Activated CD4-positive, alpha-beta T cell treated with anti-CD3 and anti-CD28 coated beads, Interleukin-2, Interleukin-4, amounts not matched to agents 100 ng/mL and 50 ng/mL, durations not matched to agents 16 hours and 8 hours (primary cell): Measurements from ENCODE around the gene EIF4E1B.

Experiments used
- DNase-seq: peaks from one replicate; pipeline ENCODE4 v3.0.0-alpha.2; 2020; ENCODE audit warnings: low spot score

EIF4E1B gene

DNA sequence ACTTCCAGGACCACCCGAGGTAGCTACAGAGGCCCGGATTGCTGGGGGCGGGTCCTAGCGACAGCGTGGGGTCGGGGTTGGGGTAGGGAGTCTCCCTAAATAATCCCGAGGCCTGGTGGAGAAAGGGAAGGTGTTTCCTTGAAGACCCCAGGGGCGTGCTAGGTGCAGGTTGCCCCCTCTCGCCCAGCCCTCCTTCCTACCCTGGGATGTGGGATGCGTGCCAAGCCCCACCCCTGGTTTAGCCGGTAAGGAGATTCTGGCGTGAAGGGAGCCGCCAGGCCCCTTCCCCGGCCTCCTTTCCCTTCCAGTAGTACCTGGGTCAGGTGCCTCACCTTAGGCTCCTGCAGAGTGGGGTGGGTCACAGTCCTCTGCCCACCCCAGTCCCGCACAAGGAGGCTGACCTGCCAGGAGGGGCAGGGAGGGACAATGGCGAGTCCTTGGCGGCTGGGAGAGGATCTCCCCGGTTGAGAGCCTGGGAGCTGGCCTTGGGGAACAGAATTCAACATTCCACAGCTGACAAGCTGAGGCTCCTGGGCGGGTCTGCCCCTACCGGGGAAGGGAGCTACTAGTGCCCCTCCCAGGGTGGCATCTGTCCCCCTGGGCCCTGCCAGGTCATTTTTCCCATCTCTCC, 17.5 kb downstream of the EIF4E1B start:
- DNase-seq, result no peak

DNA sequence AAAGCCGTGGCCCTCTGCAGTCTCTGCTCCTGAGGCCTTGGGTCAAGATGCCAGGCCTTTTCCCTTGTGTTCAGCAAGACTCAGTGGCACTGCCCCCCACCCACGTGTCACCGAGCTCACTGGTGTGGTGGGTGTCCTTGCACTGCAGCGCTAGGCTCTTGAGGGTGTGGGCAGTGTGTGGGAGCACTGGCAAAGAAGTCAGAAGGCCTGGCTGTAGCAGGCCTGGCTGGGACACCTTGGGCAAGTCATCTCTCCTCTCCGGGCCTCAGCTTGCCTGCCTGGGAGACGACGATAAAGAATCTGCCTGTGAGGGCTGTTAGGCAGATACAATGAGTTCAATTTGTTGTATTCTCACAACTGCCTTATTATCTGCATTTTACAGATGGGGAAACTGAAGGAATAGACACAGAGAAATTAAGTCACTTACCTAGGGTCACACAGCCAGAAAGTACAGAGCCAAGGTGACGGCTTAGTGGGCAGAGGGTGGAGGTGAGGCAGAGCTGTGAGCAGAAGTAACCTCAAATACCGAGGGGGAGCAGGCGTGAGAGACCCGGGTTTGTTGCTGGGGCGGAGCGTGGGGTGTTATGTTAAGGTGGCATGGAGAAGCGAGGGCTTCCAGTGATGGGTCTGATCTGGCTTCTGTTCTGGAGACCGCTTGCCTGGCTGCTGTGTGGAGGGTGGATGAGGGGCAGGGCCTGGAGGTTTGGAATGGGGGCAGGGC, 18.2 kb downstream of the EIF4E1B start:
- DNase-seq, result no peak

GRCh38 chr5:176650354-176650884, 19.9 kb downstream of the EIF4E1B start:
- no peak for DNase-seq

DNA sequence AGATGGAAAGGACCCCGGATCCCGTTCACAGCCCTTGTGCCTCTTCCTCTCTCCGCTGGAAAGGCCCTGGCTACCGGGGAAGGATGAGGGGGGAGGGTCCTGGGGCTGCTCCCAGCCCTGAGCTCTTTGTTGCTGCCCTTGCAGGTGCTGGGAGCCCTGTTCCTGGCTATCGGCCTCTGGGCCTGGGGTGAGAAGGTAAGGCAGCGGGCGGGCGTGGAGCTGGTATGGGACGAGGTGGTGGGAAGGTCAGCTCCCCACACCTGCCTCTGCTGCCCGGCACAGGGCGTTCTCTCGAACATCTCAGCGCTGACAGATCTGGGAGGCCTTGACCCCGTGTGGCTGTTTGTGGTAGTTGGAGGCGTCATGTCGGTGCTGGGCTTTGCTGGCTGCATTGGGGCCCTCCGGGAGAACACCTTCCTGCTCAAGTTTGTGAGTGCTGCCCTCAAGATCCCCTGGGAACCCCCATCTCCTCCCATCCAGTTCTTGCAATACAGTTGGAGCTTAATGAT, 21.1 kb downstream of the EIF4E1B start:
- DNase-seq, result no peak

DNA sequence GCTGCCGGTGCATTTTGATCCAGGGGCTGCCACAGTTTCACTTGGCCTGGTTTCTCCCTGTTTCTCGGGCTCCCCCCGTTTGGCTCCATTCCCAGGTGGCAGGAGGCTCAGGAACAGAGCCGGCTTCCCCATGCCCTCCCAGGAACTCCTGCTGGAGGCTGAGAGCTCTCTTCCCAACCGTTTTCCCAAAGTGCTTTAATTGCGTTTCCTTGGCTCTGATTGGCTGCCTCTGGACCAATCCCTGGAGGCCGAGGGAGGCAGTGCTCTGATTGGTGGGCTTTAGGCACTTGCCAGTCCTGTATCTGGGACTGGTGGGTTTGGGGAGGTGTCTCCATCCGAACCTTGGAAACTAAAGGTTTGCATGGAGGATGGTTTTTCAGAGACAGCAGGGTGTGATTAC, 21.7 kb downstream of the EIF4E1B start:
- DNase-seq, result no peak

GRCh38 chr5:176653401-176654385, 23.2 kb downstream of the EIF4E1B start:
- DNase-seq, result peak; percentile 67

- DNase-seq, result no peak
These were observed 24.4 kb downstream of the EIF4E1B start for GRCh38 chr5:176654856-176655255.

GRCh38 chr5:176656467-176656990, 26.1 kb downstream of the EIF4E1B start:
- no peak for DNase-seq

DNA sequence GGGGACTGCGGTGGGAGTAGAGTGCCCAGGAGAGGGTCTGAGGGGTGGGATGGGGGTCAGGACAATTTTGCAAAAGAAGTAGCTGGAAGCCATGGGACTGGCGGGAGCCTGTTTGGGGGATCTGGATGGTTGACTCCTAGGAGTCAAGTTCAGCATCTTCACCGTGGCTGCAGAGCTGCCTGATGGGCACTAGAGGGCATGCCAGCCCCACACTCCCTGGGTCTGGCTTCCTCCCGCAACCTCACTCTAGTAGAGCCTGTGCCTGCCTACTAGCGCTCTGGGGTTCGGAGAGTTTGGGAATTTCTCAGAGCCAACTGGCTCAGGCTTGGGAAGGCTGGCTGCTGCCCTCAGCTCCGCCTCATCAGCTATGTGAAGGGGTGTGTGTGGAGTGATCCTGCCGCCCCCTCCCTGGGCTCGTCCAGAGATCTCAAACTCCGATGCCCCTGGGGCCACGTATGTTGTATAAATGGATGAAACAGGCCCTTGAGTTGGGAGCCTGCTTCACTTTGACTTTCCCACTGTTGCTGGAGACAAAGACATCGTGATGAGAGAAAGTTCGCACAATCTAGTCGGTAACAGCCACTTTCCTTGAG, 27.6 kb downstream of the EIF4E1B start:
- peak; percentile 69 for DNase-seq

- peak; percentile 24 for DNase-seq
These were observed 28.5 kb downstream of the EIF4E1B start for GRCh38 chr5:176658817-176659511.

DNA sequence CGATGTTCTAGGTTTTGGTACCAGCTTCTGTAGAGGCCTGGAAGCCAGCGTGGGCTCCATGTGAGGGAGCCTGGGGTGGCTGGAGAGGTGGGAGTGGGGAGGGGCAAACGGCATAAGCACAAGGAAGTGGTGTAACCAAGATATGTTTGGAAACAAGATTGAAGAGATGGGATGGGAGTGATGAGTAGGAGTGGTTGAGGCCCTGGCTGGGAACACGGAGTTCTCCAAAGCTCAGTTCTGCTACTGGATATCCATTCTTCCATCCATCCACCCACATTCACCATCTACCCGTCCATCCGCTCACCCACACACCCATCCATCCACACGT, 29.0 kb downstream of the EIF4E1B start:
- DNase-seq, result no peak

DNA sequence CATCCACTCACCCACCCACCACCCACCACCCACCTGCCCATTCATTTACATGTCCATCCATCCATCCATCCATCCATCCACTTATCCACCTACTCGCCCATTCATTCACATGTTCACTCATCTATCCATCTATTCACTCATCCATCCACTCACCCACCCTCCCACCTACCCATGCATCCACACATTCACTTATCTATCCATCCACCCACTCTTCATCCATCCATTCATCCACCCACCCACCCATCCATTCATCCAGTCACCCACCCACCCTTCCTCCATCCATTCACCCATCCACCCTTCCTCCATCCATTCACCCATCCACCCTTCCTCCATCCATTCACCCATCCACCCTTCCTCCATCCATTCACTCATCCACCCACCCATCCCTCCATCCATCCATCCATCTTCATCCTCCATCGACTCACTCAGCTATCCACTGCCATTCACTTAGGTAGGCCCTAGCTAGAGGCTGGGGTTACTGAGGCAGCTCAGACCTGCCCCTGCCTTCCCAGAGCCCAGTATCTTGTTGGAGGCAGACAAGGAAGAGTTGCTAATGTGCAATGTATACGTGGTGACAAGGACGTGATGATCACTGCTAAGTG, 29.5 kb downstream of the EIF4E1B start:
- no peak for DNase-seq

- no peak for DNase-seq
These were observed 30.0 kb downstream of the EIF4E1B start for GRCh38 chr5:176660530-176660859.

GRCh38 chr5:176660860-176661641, 30.6 kb downstream of the EIF4E1B start:
- DNase-seq, result peak; percentile 79

DNA sequence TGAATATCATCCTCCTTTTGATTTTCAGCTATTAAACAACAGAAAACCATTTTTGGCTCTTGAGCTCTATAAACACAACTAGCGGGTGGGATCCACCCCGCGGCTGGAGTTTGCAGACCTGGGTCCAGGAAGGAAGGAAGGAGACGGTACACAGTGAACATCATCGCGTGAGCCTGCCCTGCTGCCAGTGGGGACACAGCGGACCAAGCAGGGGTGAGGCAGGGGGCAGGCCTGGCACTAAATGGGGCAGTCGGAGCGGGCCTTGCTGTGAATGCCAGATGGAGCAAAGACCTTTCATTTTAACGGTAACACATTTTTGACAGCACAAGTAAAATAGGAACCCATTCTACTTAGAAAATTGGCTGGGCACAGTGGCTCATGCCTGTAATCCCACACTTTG, 31.2 kb downstream of the EIF4E1B start:
- DNase-seq, result no peak

- DNase-seq, result no peak
These were observed 32.2 kb downstream of the EIF4E1B start for GRCh38 chr5:176662371-176663333.

- DNase-seq, result no peak
These were observed 33.1 kb downstream of the EIF4E1B start for GRCh38 chr5:176663566-176663965.

GRCh38 chr5:176664479-176664878, 34.0 kb downstream of the EIF4E1B start:
- DNase-seq, result no peak

DNA sequence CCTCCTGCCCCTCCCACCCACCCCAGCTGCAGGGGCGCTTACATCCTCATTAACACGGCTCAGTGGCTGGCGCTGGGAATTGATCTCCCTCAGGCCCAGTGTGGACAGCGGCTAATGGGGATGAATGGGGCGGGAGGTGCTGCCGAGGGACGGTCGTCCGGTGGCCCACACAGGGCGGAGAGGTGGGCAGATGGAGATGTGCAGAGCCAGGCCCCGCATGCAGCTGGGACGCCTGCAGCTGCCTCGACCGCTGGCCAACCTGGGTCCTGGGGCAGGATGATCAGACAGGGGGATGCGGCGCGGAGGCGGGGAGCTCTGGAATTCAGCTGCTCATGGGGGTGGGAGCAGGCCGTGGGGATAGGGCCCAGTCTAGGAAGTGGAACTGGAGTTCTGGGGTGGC, 34.4 kb downstream of the EIF4E1B start:
- no peak for DNase-seq
